SHP77 treated with DMSO at 0.1 percent for 48 hours (cell line): ENCODE data around the gene TTC28.

ENCODE experiments used
- DNase-seq: peaks from one replicate; lab custom pipeline; 2025; lab: John Stamatoyannopoulos, UW

Gene TTC28

DNA sequence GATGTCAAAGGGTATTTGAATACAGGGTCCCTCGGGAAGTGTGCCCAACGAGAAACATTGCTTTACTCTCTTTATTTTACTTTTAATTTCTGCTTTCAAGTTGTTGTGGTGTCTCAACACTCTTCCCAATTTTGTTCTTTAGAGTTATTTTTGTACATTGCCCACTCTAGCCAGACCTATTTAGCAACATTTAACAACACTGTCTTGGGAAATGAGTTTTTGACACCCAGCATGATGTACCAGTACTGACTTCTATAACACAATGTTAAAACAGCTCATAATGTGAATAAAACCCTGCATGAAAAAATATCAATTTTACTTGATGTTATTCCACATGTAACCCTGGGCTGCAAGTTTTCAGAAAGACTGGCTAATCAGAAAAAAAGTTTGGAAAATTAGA is 410.4 kb downstream of the TTC28 start:
- no peak for DNase-seq

GRCh38 chr22:28268850-28269249 is 410.8 kb downstream of the TTC28 start:
- no peak for DNase-seq

DNA sequence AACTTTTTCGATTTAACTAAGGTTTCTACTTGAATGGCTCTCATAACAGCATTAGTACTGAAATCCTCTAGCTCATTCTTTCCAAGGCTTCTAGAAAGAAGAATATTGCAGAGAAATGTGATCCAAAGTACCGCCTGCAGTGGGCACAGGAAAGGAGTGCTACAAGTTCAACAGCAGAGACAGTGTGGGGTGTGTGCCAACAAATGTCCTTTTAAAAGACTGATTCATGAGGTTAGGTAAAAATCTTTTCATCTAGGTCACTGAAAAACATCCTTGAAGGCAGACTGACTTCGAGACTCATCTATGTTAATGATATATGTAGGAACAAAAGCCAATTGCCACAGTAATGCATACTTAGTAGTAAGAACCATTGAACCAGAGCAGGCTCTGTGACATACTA is 411.5 kb downstream of the TTC28 start:
- no peak for DNase-seq

GRCh38 chr22:28260619-28261018 is 419.0 kb downstream of the TTC28 start:
- DNase-seq = no peak

DNA sequence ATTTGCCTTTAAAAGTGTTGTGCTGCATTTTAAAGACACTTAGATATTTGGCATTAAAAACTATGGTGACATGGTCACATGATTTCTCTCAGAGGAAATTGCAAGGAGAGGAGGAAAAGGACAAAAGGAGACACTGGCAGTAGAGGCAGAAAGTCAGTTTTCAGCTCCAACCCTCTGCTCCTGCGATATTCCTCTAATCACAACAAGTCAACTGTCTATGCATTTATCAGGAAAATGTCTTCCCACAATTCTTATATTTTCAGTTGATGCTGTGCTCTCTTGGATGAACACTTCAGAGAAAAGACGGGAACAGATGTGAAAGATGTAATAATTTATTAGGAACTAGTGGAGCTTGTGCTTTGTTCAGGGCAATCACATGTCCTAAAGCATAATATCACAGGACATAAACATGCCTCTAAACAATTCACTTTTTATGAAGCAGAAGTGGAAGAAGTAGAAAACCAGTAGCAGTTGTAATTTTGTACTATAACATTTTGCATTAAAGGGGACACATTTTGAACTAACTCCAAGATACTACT is 419.8 kb downstream of the TTC28 start:
- no peak for DNase-seq

DNA sequence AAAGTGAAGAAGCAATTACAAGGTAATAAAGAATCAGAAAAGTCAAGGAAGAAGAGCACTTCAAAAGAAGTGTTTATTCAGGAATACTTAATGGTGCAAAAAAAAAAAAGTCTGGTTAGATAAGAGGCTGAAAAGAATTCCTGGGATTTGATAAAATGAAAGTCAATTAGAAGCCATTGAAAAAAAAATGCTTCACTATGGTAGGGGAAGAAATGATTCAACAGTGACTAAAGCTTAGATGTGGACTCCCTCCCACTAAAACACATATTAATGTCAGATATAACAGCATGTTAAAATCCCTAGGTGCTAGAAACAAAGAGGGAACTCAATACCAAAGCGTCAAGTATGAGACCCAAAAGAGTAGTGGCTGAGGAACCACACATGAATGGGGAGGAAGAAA is 425.2 kb downstream of the TTC28 start:
- DNase-seq = no peak

DNA sequence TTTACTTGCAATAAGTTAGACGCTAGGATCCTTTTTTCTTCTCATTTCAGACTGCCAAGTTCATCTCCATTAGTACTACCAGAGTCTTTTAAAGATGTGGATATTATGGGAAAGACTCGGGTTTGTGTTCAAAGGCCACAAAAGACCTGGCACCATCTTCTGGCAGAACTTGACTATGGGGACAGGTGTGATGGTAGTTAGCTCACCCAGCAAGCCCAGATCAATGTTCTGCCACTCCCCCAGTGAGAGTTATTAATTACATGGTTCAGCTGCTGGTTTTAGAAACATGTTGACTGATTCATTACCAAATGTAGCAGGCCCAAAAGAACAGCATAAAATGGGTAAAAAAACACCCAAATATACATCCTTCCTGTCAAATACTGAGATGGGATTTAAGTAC is 427.1 kb downstream of the TTC28 start:
- DNase-seq = no peak

- no peak for DNase-seq
Measured at GRCh38 chr22:28250036-28250695, 429.5 kb downstream of the TTC28 start.

- no peak for DNase-seq
Measured at GRCh38 chr22:28249402-28249801, 430.2 kb downstream of the TTC28 start.

DNA sequence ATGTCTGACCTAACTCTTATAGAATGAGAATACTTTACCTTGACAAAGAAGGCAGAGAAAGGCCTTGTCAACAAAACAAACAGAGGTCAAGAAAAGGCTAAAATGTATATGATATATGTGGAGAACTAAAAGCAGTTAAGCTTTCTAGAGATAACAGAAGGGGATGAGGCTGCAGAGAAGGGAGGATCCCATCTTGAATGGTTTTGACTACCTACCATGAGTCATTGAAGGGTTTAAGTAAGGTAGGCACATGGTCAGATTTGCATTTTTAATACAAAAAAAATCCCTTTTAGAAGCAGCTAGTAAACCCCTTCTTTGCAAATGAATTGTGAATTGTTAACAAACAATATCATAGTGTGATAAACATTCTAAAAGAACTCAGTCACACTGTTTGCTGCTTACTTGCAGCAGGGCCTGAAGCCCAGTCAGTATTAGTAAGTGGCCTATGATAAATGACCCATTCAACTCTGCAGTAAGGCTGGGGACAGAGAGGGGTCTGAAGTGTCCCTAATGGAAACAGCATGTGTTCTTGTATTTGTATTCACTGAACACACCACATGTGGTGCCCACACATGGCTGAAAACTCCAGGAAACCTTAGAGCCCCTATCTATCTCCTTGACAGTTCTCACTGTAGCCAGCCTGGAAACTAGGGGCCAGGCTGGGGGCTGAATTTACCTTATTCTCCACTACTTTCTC is 431.8 kb downstream of the TTC28 start:
- DNase-seq = no peak

- no peak for DNase-seq
Measured at GRCh38 chr22:28247136-28247535, 432.5 kb downstream of the TTC28 start.

- no peak for DNase-seq
Measured at GRCh38 chr22:28246397-28246796, 433.2 kb downstream of the TTC28 start.

DNA sequence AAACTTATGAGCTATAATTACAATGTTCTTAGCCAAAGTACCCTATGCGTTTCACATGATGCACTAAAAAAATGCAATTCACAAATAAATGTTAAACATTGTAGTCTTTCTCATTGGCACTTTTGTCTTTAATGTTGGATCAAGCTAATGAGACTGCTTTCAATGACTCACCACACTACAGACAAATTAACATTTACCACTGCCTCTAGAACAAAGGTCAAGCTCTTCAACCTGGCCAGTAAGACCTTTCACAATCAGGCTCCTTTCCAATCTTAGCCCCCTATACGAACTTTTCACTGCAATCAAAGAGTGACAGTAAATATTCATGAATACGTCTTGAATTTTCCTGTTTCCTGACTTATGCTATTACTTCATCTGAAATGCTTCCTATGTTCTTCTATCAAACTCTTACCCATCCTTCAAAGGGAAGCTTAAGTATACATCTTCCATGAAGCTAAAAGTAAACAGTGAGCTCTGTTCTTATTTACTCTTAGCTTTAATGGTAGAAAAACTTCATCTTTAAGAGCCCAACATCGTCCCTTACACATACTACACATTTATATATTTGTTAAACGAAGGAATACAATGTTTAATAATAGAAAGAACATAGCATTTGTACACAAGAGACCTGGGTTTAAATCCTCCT is 433.9 kb downstream of the TTC28 start:
- DNase-seq = no peak

DNA sequence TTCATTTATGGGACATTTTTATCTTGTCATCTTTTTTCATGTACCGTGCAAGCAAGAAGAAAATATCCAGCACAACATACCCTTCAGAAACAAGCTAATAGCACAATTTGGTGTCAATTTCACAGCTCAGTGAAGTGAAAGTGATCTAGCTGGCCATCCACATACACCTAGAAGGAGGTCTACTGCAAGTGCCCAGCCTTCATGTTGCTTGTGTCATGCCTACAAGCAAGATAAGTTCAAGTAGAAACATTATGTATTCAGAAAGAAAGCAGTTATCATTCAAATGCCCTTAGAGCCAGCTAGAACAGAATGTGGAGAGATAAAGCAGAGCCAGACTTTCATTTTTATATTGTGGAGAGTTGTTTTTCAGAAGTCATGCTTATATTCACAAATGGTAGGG is 434.9 kb downstream of the TTC28 start:
- no peak for DNase-seq

GRCh38 chr22:28243539-28243938 is 436.1 kb downstream of the TTC28 start:
- no peak for DNase-seq

GRCh38 chr22:28241656-28242290 is 437.9 kb downstream of the TTC28 start:
- no peak for DNase-seq

GRCh38 chr22:28239941-28240340 is 439.7 kb downstream of the TTC28 start:
- no peak for DNase-seq

- DNase-seq = no peak
Measured at GRCh38 chr22:28237783-28238182, 441.9 kb downstream of the TTC28 start.

DNA sequence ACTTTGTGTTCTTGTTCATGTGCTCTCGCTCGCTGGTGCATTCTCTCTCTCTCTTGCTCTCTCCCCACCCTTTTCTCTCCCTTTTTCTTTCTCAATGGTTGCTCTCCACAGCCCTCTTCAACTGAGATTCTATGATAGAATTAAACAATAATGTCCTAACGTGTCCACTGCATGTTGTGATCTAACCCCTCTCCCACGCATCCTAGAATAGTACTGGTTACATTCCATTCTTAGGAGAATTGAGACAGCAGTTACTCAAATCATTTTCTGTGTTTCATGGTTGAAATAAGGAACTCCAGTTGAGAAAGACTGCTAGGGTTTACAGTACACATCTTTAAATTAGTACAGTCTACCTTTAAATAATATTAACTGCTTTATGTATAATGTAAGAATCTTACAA is 442.5 kb downstream of the TTC28 start:
- no peak for DNase-seq

DNA sequence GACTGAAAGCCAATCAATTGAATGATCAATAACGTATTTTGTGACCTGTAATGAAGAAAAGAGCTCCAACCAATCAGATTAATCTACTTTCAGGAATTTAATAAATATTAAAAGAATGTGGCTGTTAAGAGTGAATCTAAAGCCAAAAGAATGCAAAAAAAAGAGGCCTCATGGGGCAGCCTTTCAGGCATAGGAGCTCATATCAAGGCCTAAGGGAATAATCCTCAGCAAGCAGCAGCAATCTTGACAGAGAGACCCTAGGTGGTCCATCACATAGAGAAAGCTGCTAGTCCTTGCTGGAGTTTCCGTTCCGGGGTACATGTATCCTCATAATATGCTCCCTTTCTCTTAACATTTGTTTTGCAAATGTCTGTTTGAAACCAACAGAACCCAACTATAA is 447.4 kb downstream of the TTC28 start:
- DNase-seq = no peak

DNA sequence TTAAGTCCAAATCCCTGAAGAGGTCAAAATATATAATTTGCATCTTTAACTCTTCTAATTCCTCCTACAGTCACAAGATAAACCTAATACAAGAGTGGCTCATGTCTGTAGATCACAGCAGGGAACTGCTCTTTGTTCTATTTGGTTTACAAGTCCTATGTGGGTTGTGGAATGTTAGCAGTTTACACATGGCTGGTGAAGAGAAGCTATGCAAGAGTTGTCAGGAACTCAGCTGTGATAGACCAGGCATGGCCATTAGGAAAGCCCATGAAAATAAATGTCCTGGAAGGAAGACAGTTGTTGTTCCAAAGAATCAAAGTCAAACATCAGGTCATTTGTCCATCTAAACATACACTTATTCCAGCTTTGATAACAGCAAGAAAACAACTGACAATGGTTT is 448.2 kb downstream of the TTC28 start:
- no peak for DNase-seq

GRCh38 chr22:28230671-28231070 is 449.0 kb downstream of the TTC28 start:
- DNase-seq = no peak
